Heart right ventricle (tissue), 16 donors: Measurements from ENCODE around the gene SH2D3C. TPM values are rescaled to one million over a fixed set of nuclear protein-coding genes. Genes with fewer than 3 reads are reported as not detected.
"Not testable (repeated sequence)": the region's sequence is repeated elsewhere in the genome, so short reads cannot be mapped to it uniquely, and the experiment has no call there.

Experiments
- ATAC-seq, 8 donors: fragments of 200-7000 bp; cut with Tn5 transposase; one replicate each; pipeline ENCODE4 v1.9.1; 2020; ENCODE audit warnings: mild to moderate bottlenecking in 8 of 8, moderate library complexity in 8 of 8, moderate number of reproducible peaks in 1 of 8
- DNase-seq, 2 donors: peaks; one replicate each; pipeline ENCODE4 v3.0.0-alpha.2; 2020
- H3K27ac ChIP-seq, 10 donors: fragments of 200-600 bp; sonication (generic) in 2 of 10; one replicate each; pipeline versions ENCODE4 v1.5.0 to v1.8.0; 2020 to 2022; ENCODE audit warnings: mild to moderate bottlenecking in 3 of 10
- H3K27me3 ChIP-seq, 7 donors: fragments of 200-600 bp; one replicate each; pipeline ENCODE4 v1.8.0; 2021 to 2022; ENCODE audit warnings: mild to moderate bottlenecking in 2 of 7
- H3K36me3 ChIP-seq, 9 donors: fragments of 200-600 bp; sonication (generic) in 1 of 9; one replicate each; pipeline versions ENCODE4 v1.5.0 to v1.8.0; 2020 to 2022; ENCODE audit warnings: mild to moderate bottlenecking in 2 of 9
- H3K4me1 ChIP-seq, 9 donors: fragments of 200-600 bp; sonication (generic) in 1 of 9; one replicate each; pipeline versions ENCODE4 v1.5.0 to v1.8.0; 2020 to 2022; ENCODE audit warnings: mild to moderate bottlenecking in 4 of 9
- H3K4me3 ChIP-seq, 10 donors: fragments of 200-600 bp; sonication (generic) in 2 of 10; one replicate each; pipeline versions ENCODE4 v1.5.0 to v1.8.0; 2020 to 2022; ENCODE audit warnings: mild to moderate bottlenecking in 7 of 10, moderate library complexity in 2 of 10
- H3K9me3 ChIP-seq, 11 donors: fragments of 200-600 bp in 10 of 11; sonication (generic) in 2 of 11; one replicate each; pipeline versions ENCODE4 v1.5.0 to v1.8.0; 2013 to 2022; ENCODE audit warnings: mild to moderate bottlenecking in 2 of 11, control low read depth in 1 of 11, moderate library complexity in 1 of 11
- WGBS, 2 donors: extraction: QIAGEN DNeasy Blood & Tissue Kit; methylation state at CpG; one replicate each; pipeline ENCODE4 v1.1.7; 2013; ENCODE audit warnings: inconsistent platforms in 1 of 2; 5-methylcytosine and 5-hydroxymethylcytosine counted together
- intact Hi-C, 10 donors: fragments of 100-400 bp; cut with DNase I; formaldehyde crosslinking; loops; one replicate each; pipeline versions ENCODE4 v1.11.1 to v1.14.2; 2022
- polyA plus RNA-seq, 2 donors: library from polyadenylated mRNA; stranded (reverse); fragments of 200-250 nt; gene quantifications; one replicate each; pipeline ENCODE4 v1.2.3, GENCODE V29; 2013
- total RNA-seq, 10 donors: library from RNA; stranded (reverse); fragmentation: NEBNext Ultra II Directional in 3 of 10; extraction: Animal tissue kit (Norgen Biotek cat#: 25700) in 3 of 10; gene quantifications; one replicate each; pipeline versions ENCODE4 v1.2.1 to v1.2.4, GENCODE V29; 2021 to 2023
- TF ChIP-seq, protein P1 (sequence below), 9 donors: fragments of 200-600 bp; sonication (generic) in 2 of 9; IDR thresholded peaks; one replicate each; pipeline versions ENCODE4 v1.5.0 to v1.8.0; 2021 to 2022; ENCODE audit warnings: antibody characterized with exemption in 9 of 9, mild to moderate bottlenecking in 5 of 9, moderate library complexity in 1 of 9
- donor health status: Arrhythmogenic right ventricular cardiomyopathy.
- donor health status: ischemic (EF 13 %, LVEDD 7.1; RV severe dilation, severe dysfunction).
- donor health status: healthy with polysubstance abuse.
- donor health status: DM: no; HTN: yes; CAD: no.
- donor health status: DM: no; HTN: no; CAD: no.
- donor health status: ischemic (EF 25% LVEDD 6.9; RV normal size, moderate dysfunction).
- donor health status: ischemic (EF 25% LVEDD 5.7; RV mildly dilated, moderate dysfunction).
- donor health status: healthy.
- donor health status: DM: yes; HTN: yes; CAD: no.
- donor health status: Ischemic cardiomyopathy.
- donor health status: ischemic (EF 35%, LVEDD 5.7; RV mildly dilated, moderate dysfunction).
- donor health status: nonischemic (EF 11% LVEDD 7.7; RV severe dilation, severe dysfunction).
- donor health status: DM: yes; HTN: yes; CAD: no.
- donor health status: PGD.
- donor health status: ischemic (EF 29% LVEDD 5.4; RV normal size, mild dysfunction).
- donor health status: nonischemic (EF 23%, LVEDD 6.1; RV moderate dilation, normal function).

SH2D3C gene
- total and polyA plus RNA-seq, 12 donors = 10.9 to 36.7 (median 18.8) TPM

DNA sequence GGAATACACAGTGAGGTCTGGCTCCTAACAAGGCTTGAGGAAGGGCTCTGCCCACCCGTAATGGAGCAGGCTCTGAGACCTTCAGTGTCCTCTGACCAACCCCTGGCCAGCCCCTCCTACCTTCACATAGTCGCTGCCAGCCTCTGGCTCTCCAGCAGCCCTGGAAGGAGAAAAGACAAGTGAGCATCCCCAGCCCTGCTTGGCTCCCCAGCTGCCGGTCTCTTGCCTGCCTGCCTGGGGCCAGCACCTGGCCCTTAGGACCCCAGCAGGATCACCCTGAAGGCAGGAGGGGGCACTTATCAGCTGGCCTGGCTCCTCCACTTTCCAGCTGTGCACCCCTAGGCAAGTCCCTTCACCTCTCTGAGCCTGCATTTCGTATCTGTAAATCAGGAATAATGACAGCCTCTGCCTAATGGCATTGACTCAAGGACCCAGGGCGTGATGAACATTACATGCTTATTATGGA is 16.9 kb downstream of the SH2D3C start:
- 37 to 42% methylated on average over 5 of the region's 5 CpGs for WGBS, 2 donors
- Histone ChIP-seq H3K9me3 (no peaks in the 10 kb centered on the region), H3K36me3 (peaks cover 0 to 55% (median 0%) of the 10 kb centered on the region in 9 donors), H3K27ac (peak overlapping the region; percentile 74 to 97 (median 88)), H3K27me3 (peaks cover 0 to 12% (median 0%) of the 10 kb centered on the region in 7 donors), H3K4me1 (peaks cover 9 to 97% (median 59%) of the 10 kb centered on the region in 9 donors), H3K4me3 (peak overlapping the region in 9 of 10 donors; percentile 27 to 54 (median 40))
- ATAC-seq (peak in 4 of 8 donors; percentile 16 to 36 (median 32)), DNase-seq (no peak)
- TF ChIP-seq, protein P1, sequence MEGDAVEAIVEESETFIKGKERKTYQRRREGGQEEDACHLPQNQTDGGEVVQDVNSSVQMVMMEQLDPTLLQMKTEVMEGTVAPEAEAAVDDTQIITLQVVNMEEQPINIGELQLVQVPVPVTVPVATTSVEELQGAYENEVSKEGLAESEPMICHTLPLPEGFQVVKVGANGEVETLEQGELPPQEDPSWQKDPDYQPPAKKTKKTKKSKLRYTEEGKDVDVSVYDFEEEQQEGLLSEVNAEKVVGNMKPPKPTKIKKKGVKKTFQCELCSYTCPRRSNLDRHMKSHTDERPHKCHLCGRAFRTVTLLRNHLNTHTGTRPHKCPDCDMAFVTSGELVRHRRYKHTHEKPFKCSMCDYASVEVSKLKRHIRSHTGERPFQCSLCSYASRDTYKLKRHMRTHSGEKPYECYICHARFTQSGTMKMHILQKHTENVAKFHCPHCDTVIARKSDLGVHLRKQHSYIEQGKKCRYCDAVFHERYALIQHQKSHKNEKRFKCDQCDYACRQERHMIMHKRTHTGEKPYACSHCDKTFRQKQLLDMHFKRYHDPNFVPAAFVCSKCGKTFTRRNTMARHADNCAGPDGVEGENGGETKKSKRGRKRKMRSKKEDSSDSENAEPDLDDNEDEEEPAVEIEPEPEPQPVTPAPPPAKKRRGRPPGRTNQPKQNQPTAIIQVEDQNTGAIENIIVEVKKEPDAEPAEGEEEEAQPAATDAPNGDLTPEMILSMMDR (IDR thresholded peaks at IDR 0.05) = no peak
- intact Hi-C loops = loop anchor here in 1 of 10 donors (5.0 kb wide), 1 partner anchor 96 kb away; no protein-coding TSS in a partner anchor

DNA sequence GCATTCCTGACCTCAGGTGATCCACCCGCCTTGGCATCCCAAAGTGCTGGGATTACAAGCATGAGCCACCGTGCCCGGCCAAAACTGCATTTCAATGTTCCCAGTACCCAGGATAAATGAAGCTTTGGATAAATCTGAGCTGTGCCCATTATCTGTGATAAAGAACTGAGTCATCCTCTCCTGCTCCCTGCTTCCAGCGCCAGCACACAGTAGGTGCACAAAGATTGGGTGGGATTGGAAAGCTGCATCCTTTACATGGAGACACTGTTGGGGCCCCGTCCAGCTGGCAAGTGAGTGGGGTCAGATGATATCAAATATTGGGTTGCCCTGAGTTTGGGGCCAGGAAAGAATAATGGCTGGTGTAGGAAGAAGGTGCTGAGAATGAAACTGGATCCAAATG is 17.4 kb downstream of the SH2D3C start:
- H3K36me3 ChIP-seq = peaks cover 0 to 50% (median 0%) of the 10 kb centered on the region in 9 donors
- peak overlapping the region in 9 of 10 donors; percentile 27 to 54 (median 40) for H3K4me3 ChIP-seq
- ATAC-seq (no peak), DNase-seq (no peak)
- H3K4me1 ChIP-seq = peaks cover 10 to 97% (median 55%) of the 10 kb centered on the region in 9 donors
- TF ChIP-seq, protein P1 (IDR thresholded peaks at IDR 0.05) = no peak
- H3K27me3 ChIP-seq = peaks cover 0 to 15% (median 3%) of the 10 kb centered on the region in 7 donors
- H3K27ac ChIP-seq = peak overlapping the region; percentile 74 to 97 (median 88)
- intact Hi-C loops = loop anchor here in 1 of 10 donors (5.0 kb wide), 1 partner anchor 96 kb away; no protein-coding TSS in a partner anchor
- WGBS, 2 donors = 71 to 75% methylated on average over 5 of the region's 5 CpGs
- H3K9me3 ChIP-seq = no peaks in the 10 kb centered on the region

- peaks cover 11 to 94% (median 40%) of the 10 kb centered on the region in 9 donors for H3K4me1 ChIP-seq
- H3K27me3 ChIP-seq = peaks cover 0 to 36% (median 25%) of the 10 kb centered on the region in 7 donors
- TF ChIP-seq, protein P1 (IDR thresholded peaks at IDR 0.05) = no peak
- 67 to 76% methylated on average over 5 of the region's 5 CpGs for WGBS, 2 donors
- peak overlapping the region in 6 of 10 donors; percentile 4 to 54 (median 47) for H3K4me3 ChIP-seq
- ATAC-seq (no peak), DNase-seq (no peak)
- H3K27ac ChIP-seq = peak overlapping the region in 8 of 10 donors; percentile 0 to 97 (median 84)
- intact Hi-C loops = no loop called here
- no peaks in the 10 kb centered on the region for H3K9me3 ChIP-seq
- peaks cover 0 to 66% (median 0%) of the 10 kb centered on the region in 9 donors for H3K36me3 ChIP-seq
Observed at GRCh38 chr9:127758843-127759242, 19.6 kb downstream of the SH2D3C start.

GRCh38 chr9:127756776-127757175 is 21.7 kb downstream of the SH2D3C start:
- ATAC-seq, H3K9me3 ChIP-seq, H3K4me3 ChIP-seq, DNase-seq, intact Hi-C loops: not testable (repeated sequence)
- H3K27me3 ChIP-seq = peaks cover 0 to 45% (median 27%) of the 10 kb centered on the region in 7 donors
- H3K27ac ChIP-seq = peak overlapping the region in 5 of 10 donors; percentile 39 to 84 (median 75)
- peaks cover 8 to 93% (median 28%) of the 10 kb centered on the region in 9 donors for H3K4me1 ChIP-seq
- 73 to 78% methylated on average over 11 of the region's 11 CpGs for WGBS, 2 donors
- H3K36me3 ChIP-seq = peaks cover 0 to 73% (median 0%) of the 10 kb centered on the region in 9 donors

DNA sequence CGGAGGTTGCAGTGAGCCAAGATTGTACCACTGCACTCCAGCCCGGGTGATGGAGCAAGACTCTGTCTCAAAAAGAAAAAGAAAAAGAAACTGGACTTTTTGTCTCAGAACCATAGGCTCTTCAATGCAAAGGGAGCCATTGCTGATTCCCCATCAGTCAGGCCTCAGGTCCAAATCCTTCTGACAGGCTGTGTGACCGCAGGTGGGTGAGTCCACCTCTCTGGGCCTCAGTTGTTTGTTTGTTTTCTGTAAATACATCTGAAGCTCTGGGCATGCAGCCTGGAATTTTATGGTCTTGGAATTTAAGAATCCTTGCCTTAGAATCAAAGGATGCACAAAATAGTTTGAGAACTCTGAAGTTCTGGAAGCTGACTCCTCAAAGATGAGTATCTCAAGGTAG is 22.2 kb downstream of the SH2D3C start:
- H3K4me3 ChIP-seq = peak overlapping the region in 5 of 10 donors; percentile 24 to 51 (median 46)
- peaks cover 0 to 45% (median 27%) of the 10 kb centered on the region in 7 donors for H3K27me3 ChIP-seq
- H3K4me1 ChIP-seq = peaks cover 6 to 91% (median 28%) of the 10 kb centered on the region in 9 donors
- no peaks in the 10 kb centered on the region for H3K9me3 ChIP-seq
- intact Hi-C loops = no loop called here
- H3K27ac ChIP-seq = peak overlapping the region in 9 of 10 donors; percentile 43 to 86 (median 69)
- TF ChIP-seq, protein P1 (IDR thresholded peaks at IDR 0.05) = no peak
- ATAC-seq = no peak
- peaks cover 0 to 74% (median 4%) of the 10 kb centered on the region in 9 donors for H3K36me3 ChIP-seq
- 82 to 90% methylated on average over 3 of the region's 3 CpGs for WGBS, 2 donors
- no peak for DNase-seq
